ENCODE data around the gene NTSR1. TPM values are rescaled to one million over a fixed set of nuclear protein-coding genes. Genes with fewer than 3 reads are reported as not detected.

Gene NTSR1
- total RNA-seq, 2 experiments from 2014 or later: 0.55 to 0.56 TPM

DNA sequence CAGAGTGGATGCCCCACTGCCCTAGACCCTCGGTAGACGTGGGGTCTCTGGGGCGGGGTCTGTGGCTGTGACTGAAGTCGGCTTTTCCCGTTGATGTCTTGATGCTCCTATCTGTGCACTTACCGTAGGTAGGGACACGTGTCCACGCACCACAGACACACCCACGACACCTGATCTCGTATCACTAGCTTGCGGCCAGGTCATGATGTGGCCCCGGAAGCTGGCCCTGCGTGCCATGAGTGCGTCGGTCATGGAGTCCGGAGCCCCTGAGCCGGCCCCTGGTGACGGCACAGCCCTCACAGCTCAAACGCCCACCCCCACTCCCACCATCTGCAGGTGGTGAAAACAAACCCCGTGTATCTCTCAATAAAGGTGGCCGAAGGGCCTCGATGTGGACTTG lies 53.7 kb downstream of the NTSR1 start:
- Histone ChIP-seq H3K4me3 (ENCODE audit: low read length) (no peak overlapping the region), H3K36me3 (ENCODE audit: insufficient read depth, low read length) (no peaks in the 10 kb centered on the region), H3K27ac (ENCODE audit: low read depth in 1 of 2, low read length in 2 of 2) (no peak overlapping the region), H3K4me1 (ENCODE audit: insufficient read depth, low read length) (peaks cover 2% of the 10 kb centered on the region), H3K27me3 (ENCODE audit: control insufficient read depth in 1 of 2, insufficient read depth in 2 of 2, low read length in 2 of 2) (no peaks in the 10 kb centered on the region), H3K9me3 (ENCODE audit: control insufficient read depth in 1 of 2, insufficient read depth in 1 of 2, low read length in 2 of 2) (no peaks in the 10 kb centered on the region)
- ATAC-seq (ENCODE audit: poor library complexity) (no peak), DNase-seq (no peak)
- intact Hi-C loops (cut with DNase I, micrococcal nuclease): no loop called here
- no peaks in the 10 kb centered on the region for H3K9me3 Mint-ChIP-seq
- no peaks in the 10 kb centered on the region for H3K36me3 Mint-ChIP-seq (ENCODE audit: low read depth)
- POLR2A ChIA-PET: no interaction called here
- no peak overlapping the region for H3K27ac Mint-ChIP-seq
- peaks cover 8% of the 10 kb centered on the region for H3K4me1 Mint-ChIP-seq (ENCODE audit: low read depth)
- no peak overlapping the region for H3K4me3 Mint-ChIP-seq
- H3K27me3 Mint-ChIP-seq: no peaks in the 10 kb centered on the region
- TF ChIP-seq, protein P1, sequence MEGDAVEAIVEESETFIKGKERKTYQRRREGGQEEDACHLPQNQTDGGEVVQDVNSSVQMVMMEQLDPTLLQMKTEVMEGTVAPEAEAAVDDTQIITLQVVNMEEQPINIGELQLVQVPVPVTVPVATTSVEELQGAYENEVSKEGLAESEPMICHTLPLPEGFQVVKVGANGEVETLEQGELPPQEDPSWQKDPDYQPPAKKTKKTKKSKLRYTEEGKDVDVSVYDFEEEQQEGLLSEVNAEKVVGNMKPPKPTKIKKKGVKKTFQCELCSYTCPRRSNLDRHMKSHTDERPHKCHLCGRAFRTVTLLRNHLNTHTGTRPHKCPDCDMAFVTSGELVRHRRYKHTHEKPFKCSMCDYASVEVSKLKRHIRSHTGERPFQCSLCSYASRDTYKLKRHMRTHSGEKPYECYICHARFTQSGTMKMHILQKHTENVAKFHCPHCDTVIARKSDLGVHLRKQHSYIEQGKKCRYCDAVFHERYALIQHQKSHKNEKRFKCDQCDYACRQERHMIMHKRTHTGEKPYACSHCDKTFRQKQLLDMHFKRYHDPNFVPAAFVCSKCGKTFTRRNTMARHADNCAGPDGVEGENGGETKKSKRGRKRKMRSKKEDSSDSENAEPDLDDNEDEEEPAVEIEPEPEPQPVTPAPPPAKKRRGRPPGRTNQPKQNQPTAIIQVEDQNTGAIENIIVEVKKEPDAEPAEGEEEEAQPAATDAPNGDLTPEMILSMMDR (IDR thresholded peaks at IDR 0.05): no peak
- CTCF ChIA-PET: no interaction called here

GRCh38 chr20:62762801-62763368 lies 54.2 kb downstream of the NTSR1 start:
- POLR2A ChIA-PET: no interaction called here
- no peak overlapping the region for H3K4me3 Mint-ChIP-seq
- no peaks in the 10 kb centered on the region for H3K36me3 ChIP-seq (ENCODE audit: insufficient read depth, low read length)
- H3K4me1 Mint-ChIP-seq (ENCODE audit: low read depth): peaks cover 11% of the 10 kb centered on the region
- DNase-seq (no peak), ATAC-seq (ENCODE audit: poor library complexity) (no peak)
- no peak overlapping the region for H3K27ac Mint-ChIP-seq
- no peaks in the 10 kb centered on the region for H3K27me3 Mint-ChIP-seq
- H3K27ac ChIP-seq (ENCODE audit: low read depth in 1 of 2, low read length in 2 of 2): no peak overlapping the region
- no peaks in the 10 kb centered on the region for H3K36me3 Mint-ChIP-seq (ENCODE audit: low read depth)
- CTCF ChIA-PET: no interaction called here
- intact Hi-C loops (cut with DNase I, micrococcal nuclease): no loop called here
- H3K9me3 Mint-ChIP-seq: no peaks in the 10 kb centered on the region
- H3K9me3 ChIP-seq (ENCODE audit: control insufficient read depth in 1 of 2, insufficient read depth in 1 of 2, low read length in 2 of 2): no peaks in the 10 kb centered on the region
- H3K4me3 ChIP-seq (ENCODE audit: low read length): no peak overlapping the region
- H3K4me1 ChIP-seq (ENCODE audit: insufficient read depth, low read length): peaks cover 2% of the 10 kb centered on the region
- TF ChIP-seq, protein P1 (IDR thresholded peaks at IDR 0.05): no peak
- H3K27me3 ChIP-seq (ENCODE audit: control insufficient read depth in 1 of 2, insufficient read depth in 2 of 2, low read length in 2 of 2): no peaks in the 10 kb centered on the region

- Mint-ChIP-seq H3K36me3 (ENCODE audit: low read depth) (no peaks in the 10 kb centered on the region), H3K4me3 (no peak overlapping the region), H3K9me3 (no peaks in the 10 kb centered on the region), H3K4me1 (ENCODE audit: low read depth) (peaks cover 16% of the 10 kb centered on the region), H3K27ac (no peak overlapping the region), H3K27me3 (no peaks in the 10 kb centered on the region)
- DNase-seq (no peak), ATAC-seq (ENCODE audit: poor library complexity) (no peak)
- TF ChIP-seq, protein P1 (IDR thresholded peaks at IDR 0.05): no peak
- ChIA-PET POLR2A (no interaction called here), CTCF (no interaction called here)
- Histone ChIP-seq H3K27ac (ENCODE audit: low read depth in 1 of 2, low read length in 2 of 2) (no peak overlapping the region), H3K4me3 (ENCODE audit: low read length) (no peak overlapping the region), H3K9me3 (ENCODE audit: control insufficient read depth in 1 of 2, insufficient read depth in 1 of 2, low read length in 2 of 2) (no peaks in the 10 kb centered on the region), H3K4me1 (ENCODE audit: insufficient read depth, low read length) (peaks cover 3% of the 10 kb centered on the region), H3K27me3 (ENCODE audit: control insufficient read depth in 1 of 2, insufficient read depth in 2 of 2, low read length in 2 of 2) (no peaks in the 10 kb centered on the region), H3K36me3 (ENCODE audit: insufficient read depth, low read length) (no peaks in the 10 kb centered on the region)
- intact Hi-C loops (cut with DNase I, micrococcal nuclease): no loop called here
Observed at GRCh38 chr20:62763404-62763803, 54.8 kb downstream of the NTSR1 start.

All from CD4-positive, alpha-beta T cell (primary cell).